ENCODE measurements around the gene VPS18. TPM values are rescaled to one million over a fixed set of nuclear protein-coding genes. Genes with fewer than 3 reads are reported as not detected.

The VPS18 gene
- total RNA-seq, 1 donor from 2014 or later = 12.5 TPM

DNA sequence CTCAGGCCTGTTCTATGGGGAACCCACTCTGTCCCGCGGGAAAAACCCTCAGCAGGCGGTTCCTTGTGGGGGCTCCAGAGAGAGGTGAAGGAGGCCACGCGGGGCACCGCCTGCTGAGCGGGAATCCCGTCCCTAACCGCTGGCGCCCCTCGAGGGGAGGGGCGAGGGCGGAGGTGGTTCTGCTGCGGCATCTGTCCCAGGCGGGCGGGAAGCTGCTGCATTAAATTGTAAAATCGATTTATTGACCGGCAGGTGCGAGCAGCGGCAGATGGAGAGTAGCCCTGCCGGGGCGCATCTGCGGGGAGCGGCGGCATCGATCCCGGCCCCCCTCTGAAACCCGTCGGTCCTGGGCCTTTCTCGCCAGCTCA is 31.2 kb downstream of the VPS18 start:
- no peak for DNase-seq

DNA sequence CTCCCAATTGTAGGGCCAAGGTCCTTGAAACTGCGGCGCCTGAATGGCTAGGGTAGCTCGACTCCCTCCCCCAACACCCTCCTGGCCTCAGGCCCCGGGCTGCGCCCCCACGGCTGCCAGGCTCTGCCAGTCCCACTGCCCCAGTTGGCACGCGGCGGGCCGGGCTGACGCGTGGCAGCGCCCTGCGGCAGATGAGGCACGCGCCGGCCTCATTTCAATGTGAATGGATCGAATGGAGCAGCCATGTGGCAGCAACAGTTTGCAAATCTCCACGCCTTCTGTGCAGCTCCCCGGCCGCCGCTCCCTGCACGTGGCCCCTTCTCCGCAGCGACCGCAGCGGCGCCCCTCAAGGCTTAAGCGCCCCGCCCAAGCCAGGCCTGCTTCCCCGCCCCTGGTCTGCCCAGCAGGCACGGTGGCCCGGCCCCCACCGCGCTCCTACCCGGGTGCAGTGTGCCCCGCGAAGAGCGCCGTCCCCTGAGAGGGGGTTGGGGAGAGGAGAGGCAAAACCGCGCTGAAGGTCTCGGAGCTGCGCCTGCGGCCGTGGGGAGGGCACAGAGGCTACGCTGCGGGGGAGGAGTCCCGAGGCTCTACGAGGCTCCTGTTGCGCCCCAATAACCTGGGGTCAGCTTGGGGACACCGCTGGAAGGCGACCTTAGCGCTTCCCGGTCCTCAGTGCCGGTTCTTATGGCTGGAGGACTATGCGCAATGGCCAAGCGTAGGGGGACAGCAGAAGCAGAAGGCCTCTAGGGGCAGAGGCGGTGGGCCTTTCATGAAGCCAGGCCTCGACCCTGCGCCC is 31.8 kb downstream of the VPS18 start:
- peak; percentile 27 for DNase-seq

DNA sequence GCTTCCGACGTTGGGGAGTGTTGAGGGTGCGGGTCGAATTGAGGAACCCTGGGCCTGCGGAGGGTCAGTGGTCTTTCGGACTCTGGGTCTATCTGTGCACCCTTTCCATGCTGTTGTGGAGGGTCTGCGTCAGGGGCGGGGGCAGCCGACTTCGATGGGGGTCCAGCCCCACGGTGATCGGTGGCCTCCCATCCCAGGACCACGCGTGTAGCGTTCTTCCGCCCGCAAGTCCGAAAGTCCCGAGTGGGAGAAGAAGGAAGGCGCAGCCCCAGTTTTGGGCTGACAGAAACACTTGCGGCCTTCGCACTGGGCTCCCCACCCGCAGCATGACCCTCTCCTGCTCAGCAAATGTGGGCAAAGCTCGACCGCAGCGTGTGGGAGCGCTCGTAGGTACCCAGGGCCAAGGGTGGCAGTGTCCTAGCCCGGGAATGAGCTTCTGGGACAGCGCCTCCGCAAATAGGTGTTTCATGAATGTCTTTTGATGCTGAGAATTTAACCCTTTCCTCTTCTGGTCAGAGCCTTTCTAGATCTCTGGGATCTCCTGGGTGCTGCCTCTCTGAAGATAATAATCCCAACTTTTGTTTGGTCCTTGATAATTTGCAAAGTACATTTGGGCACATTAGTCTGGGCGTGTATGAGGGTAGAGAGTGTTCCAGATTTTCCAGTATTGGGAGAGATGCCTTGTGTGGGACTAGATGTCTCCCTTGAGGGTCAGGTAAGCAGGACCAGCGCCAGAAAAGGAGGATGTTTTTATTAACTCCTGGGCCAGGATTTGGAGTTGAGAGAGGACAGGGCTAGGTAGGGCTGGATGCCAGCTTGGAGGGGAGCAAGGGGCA is 32.6 kb downstream of the VPS18 start:
- no peak for DNase-seq

DNA sequence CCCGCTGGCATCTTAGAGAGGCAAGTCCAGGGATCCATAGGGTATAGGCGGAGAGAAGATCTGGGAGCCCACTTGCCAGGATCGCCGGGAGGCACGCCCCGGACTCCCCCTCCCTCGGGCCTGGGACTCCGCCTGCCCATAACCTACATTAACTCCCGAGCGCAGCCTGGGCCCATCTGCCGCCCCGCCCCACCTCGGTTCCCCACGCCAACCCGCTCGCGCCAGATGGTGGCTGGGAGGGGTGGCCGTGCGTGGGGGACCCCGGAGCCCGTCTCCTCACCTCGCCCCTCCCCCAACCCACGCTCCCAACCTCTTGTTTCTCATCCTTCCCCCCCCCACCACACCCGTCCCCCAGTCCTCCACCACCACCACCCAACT is 33.2 kb downstream of the VPS18 start:
- no peak for DNase-seq

DNA sequence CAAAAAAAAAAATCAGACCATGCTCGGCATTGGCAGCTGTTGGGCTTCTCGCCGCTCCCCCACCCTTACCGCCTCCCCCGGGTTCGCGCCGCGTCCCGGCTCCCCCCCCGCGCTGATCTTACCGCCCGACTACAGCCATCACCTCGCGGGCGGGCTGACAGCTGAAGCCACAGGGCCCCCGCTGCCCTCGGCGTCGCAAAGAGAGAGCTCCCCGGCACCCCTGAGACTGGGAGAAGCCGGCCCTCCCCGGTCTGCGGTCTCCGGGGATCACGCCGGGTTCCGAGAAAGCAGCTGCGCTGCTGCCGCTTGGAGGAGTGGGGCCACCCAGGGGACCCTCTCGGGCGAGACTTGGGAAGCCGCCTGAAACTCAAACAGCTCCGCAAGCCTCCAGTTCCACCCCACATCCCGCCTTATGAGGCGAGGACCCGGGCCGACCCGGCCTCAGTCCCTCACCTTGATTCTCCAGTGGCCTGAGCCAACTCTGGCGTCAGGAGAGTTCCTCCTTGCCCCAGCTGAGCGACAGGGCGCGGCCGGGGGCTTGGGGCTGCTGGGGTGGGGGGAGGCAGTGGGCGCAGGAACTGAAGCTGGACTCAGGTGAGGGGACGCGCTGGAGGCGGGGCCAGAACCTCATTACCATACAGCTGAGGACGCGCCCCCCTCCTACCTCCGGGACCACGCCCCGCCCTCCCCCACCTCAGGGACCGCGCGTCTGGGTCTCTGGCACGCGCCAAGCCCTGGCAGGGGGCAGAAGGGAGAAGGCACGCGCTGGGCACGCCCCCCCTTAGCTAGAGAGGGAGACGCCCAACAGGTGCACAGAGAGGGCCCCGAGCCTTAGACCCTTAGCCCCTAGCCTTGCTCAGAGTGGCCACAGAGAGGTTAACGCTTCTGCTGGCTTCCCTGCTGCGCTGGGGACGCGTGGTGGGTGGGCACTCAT is 33.9 kb downstream of the VPS18 start:
- DNase-seq = no peak

DNA sequence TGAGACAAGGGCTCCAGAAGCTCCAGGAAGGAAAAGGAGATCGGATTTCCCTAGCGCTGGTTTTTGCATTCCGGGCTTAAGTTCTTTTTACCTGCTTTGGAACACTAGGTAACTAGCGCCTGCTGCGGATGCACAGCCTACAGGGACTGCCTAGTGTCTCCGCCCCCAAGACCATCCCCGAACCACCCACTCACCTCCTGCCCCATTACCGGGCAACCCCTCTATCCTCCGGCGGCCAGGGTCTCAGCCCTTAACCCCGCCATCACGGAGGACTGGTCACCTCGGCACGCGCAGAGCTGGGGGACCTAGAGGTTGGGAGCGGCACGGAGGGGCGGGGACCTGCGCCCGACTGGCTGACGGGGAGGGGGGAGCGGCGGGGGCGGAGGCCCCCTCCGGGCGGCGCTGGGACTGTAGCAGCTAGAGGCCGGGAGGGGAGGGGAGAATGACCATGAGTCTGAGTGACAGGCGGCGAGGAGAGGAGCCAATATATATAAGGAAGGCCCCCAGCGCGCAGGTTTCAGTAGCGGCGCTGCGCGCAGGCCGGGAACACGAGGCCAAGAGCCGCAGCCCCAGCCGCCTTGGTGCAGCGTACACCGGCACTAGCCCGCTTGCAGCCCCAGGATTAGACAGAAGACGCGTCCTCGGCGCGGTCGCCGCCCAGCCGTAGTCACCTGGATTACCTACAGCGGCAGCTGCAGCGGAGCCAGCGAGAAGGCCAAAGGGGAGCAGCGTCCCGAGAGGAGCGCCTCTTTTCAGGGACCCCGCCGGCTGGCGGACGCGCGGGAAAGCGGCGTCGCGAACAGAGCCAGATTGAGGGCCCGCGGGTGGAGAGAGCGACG is 34.8 kb downstream of the VPS18 start, which contains the start of gene DLL4:
TSS of gene DLL4 (plus strand) at position 520 of the 839 bp plus-strand sequence. CDS start 329 bp downstream, outside the sequence.
- DNase-seq = peak; percentile 41

DNA sequence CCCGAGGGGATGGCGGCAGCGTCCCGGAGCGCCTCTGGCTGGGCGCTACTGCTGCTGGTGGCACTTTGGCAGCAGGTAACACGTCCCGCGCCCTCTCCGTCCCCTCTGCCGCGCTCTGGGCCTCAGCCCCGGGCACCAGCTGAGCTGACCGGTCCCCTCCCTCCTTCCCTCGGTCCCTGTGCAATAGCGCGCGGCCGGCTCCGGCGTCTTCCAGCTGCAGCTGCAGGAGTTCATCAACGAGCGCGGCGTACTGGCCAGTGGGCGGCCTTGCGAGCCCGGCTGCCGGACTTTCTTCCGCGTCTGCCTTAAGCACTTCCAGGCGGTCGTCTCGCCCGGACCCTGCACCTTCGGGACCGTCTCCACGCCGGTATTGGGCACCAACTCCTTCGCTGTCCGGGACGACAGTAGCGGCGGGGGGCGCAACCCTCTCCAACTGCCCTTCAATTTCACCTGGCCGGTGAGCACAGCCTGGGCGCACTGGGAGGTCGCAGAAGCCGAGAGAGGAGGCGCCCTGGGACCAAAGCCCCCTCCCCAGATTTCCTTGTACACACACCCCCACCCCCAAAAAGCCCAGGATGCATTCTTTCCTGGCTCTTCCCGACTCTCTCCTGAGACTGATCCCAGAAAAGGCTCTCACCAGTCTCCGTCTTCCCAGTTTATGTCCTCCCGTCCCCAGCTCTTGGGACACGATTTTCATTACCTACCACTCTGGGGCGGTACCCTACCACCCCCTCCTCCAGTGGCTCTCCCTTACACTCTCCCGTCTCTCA is 35.6 kb downstream of the VPS18 start:
- DNase-seq = no peak

DNA sequence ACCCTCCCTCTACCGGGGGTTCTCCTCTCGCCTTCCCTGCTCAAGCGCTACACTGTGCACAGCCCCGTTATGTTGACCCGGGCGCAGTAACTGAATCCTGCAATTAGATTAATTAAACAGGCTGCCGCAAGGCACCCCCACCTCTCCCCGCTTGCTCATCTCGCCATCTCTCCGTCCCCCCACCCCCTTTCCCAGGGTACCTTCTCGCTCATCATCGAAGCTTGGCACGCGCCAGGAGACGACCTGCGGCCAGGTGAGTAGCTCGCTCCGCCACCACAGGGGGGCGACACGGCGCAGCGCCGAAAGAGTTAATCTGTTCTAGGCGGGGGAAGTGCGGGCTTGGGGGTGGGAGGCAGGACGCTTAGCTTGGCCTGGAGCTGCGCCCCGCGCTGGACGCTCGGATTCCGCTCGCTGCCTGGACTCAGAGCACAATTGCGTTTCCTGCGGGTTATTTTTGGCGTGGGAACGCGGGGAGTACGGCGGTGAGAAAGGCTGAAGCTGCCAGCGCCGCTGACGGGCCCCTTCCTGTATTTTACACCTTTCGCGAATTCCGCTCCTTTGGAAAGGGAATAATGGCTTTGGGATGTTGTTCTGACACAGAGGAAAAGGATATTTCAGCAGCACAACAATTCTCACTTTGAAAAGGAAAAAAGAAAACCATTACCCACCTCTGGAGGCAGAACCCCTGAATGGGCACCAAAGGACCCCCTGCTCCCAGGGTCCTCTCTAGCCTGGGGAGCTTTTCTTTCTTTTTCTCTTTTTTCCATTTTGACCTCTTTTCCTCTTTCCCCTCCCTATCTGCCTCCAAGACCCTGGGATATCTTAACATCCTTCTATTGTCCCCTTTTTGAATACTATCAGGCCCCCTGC is 36.4 kb downstream of the VPS18 start:
- DNase-seq = no peak

DNA sequence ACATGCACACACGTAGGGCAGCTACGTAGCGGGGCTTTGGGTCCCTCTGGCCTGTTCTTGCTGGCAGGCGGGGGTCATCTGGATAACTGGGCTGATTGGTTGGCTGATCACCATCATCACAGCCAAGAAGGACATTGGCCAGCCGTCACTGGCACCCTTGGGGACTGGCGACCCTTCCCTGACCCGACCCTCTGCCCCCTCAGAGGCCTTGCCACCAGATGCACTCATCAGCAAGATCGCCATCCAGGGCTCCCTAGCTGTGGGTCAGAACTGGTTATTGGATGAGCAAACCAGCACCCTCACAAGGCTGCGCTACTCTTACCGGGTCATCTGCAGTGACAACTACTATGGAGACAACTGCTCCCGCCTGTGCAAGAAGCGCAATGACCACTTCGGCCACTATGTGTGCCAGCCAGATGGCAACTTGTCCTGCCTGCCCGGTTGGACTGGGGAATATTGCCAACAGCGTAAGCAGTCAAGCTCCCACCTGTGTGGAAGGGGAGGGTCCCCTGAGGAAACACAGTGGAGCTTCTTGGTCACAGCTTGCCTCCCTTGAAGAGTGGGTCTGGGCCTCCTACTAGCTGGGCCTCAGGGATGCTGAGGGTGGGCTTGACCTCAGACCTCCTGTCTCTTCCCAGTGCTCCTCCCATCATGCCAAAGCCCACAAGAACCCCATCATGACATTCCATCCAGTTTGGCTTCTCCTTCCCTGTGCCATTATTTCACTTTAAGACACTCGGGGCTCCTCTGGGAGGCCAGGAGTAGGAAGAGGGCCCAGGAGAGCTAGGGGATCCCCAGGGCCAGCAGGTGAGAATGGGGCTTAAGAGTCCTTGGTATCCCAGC is 37.3 kb downstream of the VPS18 start:
- DNase-seq = no peak

DNA sequence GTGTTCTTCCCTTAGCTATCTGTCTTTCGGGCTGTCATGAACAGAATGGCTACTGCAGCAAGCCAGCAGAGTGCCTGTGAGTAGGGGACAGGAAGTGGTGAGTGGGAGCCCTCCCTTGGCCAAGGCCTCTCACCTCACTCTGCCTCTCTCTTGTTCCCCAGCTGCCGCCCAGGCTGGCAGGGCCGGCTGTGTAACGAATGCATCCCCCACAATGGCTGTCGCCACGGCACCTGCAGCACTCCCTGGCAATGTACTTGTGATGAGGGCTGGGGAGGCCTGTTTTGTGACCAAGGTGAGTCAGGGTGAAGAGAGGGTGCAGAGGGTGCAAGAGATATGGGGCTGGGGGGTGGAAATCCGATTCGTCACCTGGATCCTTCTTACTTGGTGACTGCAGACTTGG is 37.9 kb downstream of the VPS18 start:
- DNase-seq = no peak

DNA sequence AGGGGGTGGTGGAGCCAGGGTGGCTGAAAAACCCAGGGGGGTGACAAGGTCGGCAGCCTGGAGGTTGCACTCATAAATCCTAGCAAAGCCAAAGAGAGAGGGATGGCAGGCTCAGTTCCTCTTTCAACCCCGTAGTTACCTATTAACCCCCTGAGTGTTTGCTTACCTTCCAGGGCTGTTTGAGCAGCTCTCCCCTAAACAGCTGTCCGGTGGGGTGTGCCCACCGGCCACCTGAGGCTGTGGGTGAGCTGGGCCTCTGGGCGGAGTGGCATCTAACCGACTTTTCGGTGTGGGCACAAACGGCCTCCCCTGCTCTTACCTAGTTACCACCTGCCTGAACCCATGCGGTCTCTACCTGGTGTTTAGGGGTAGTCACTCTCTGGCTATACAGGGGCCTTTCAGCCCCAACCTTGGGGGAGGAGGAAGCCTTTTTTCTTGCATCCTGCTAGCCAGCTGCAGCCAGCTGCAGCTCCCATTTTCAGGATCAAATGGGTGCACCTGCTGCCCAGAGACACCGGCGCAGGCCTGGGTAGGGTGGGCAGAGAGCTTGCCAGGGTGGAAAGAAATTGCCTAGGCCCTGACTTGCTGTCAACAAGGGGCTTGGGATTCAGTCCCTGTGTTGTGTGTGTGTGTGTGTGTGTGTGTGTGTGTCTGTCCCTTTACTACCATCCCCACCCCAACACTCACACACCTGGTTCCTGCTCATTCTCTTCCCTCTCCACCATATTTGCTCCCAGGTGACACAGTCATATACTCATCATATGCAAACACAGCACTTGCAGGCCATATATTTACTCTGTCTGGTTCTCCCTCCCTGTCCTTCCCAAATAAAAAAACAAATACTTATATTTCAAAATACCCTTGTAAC is 38.6 kb downstream of the VPS18 start:
- DNase-seq = no peak

DNA sequence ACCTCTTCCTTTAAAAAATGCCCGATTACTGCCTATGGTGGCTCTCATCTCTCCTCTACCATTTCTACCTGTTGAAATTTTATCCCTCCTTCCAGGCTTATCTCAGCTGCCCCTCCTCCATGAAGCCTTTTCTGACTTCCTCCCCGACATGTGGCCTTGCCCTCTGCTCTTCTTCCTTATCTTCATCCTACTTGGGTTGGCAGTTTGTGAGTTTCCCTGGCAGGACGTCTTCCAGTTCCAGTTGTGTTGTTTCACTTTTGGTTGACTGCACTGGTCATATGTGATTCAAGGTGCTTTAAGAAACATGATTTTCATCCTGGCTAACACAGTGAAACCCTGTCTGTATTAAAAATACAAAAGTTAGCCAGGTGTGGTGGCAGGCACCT is 39.3 kb downstream of the VPS18 start:
- DNase-seq = no peak

DNA sequence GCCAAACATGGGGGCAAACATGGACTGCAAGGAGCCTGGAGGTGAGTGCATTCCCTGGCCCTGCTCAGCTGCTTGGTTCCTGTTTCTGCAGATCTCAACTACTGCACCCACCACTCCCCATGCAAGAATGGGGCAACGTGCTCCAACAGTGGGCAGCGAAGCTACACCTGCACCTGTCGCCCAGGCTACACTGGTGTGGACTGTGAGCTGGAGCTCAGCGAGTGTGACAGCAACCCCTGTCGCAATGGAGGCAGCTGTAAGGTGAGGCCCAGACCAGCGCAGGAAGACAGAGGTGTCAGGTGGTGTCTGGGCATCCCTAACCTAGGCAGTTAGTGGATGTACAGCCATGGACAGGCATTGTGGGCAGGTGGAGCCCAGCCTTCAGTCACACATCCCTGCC is 40.2 kb downstream of the VPS18 start:
- no peak for DNase-seq

DNA sequence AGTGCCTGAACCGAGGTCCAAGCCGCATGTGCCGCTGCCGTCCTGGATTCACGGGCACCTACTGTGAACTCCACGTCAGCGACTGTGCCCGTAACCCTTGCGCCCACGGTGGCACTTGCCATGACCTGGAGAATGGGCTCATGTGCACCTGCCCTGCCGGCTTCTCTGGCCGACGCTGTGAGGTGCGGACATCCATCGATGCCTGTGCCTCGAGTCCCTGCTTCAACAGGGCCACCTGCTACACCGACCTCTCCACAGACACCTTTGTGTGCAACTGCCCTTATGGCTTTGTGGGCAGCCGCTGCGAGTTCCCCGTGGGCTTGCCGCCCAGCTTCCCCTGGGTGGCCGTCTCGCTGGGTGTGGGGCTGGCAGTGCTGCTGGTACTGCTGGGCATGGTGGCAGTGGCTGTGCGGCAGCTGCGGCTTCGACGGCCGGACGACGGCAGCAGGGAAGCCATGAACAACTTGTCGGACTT is 42.0 kb downstream of the VPS18 start:
- DNase-seq = no peak

DNA sequence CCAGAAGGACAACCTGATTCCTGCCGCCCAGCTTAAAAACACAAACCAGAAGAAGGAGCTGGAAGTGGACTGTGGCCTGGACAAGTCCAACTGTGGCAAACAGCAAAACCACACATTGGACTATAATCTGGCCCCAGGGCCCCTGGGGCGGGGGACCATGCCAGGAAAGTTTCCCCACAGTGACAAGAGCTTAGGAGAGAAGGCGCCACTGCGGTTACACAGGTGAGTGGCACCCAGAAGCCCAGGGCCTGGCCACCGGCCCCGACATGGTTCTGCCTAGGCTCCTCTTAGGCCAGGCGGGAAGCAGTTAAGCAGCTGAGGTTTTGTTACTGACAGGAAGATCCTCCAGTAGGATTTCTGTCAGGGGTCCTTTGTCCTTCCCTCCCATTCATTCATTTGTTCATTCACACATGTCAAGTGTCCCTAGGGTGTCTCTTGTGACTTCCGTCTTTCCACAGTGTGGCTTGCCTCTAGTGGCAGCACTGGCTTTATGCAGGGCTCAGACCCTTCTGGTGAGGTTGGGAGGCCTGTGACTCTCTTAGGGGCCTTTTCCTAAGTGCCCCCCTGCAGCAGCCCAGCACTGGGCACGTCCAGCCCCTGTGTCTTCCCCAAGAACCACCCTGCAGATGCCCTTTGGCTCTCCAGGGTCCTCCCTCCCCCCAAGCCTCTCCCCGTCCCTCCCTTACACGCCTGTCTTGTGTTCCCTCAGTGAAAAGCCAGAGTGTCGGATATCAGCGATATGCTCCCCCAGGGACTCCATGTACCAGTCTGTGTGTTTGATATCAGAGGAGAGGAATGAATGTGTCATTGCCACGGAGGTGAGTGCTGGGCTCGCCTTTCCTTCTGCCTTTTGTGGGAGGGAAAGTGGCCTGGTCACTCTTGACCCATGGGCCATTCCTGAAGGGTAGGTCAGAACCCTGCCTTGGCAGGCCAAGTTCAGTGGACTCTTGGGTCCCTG is 42.7 kb downstream of the VPS18 start:
- DNase-seq = peak; percentile 62
